ENCODE measurements around the gene ABCG1.

ABCG1 gene

DNA sequence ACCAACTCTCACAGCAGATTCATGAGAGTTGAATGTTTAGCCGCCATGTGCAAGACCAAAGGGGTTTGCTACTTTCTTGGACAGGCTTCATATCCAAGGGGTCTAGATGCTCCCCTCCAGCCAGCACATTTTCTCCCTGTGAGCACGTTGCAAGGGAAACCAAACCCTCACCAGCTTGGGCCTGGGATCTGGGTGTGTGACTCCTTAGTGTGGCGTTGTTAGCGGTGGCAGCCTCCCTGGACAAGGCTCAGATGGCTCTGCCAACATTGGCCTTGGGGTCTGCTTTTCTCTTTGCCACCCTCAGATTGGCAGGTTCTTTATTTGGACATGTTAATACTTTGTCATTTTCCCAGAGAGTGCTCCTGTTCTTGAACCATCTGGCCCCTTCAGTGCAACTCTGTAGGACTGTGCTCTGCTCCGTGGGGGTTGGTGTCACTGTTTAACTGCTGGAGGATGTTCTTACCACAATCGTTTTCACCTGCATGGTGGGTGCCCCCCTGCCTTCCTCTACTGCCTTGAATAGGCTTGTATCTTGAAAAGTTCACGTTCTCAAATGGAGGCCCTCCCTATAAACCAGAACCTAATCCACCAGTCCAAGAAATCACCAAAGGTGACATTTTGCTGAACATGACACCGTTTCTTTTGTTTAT lies 13.4 kb downstream of the ABCG1 start:
- DNase-seq (ENCODE audit: low read depth): no peak

DNA sequence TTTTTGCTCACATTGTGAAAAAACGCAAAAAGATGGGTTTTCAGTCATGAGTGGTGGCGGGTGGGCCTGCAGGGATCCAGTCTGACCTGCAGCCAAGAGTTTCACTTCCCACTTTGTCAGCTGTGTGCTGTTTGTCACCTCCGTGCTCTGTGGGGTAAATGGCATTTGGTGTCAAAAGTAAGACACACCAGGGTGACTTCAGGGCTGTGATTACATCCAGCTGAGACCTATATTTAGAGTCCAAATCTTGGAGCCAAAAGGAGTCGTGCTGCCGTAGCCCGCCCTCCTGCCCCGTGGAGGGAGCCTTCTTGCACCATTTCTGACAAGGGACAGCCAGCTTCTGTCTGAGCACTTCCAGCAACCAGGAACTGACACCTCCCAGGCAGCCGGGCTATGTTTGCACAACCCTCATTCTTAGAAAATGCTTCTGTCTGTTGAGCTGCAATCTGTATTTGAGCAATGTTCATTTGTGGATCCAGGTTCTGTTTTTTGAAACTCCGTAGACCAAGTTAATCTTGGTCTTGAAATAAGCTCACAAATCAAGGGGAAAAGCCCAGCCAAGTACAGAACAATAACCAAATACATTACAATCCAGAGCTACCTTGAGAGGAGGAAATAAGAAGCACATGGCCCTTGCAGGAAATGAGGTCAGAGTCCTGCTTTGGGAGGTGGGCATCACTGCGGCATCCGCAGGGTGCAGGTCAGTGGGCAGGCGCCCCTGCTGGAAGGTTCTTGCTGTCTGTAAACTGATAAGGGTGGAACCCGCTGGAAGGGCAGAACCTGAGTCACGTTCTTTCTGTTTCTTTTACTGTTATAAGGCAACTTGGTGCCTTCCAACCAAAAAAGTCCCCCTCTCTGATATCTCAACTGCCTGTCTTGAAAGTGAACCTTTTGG lies 14.4 kb downstream of the ABCG1 start:
- peak; percentile 52 for DNase-seq (ENCODE audit: low read depth)

DNA sequence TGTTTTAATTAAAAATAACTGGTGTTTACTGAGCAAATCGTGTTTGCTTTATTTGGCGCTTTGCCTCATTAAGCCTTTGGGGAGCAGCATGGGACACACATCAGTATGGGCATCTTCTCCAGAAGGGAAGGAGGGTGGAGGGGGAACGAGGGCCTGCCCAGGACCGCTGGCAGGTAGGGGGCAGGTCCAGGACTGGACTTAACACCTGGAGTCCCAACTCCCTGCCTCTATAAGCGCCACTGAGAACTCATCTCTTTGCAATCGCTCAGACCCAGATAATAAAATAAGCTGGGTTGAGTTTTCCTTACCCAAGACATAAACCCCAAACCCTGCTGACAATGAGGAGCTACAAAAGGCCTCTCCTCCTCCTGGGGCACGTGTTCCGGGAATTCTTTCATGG lies 15.1 kb downstream of the ABCG1 start:
- no peak for DNase-seq (ENCODE audit: low read depth)

DNA sequence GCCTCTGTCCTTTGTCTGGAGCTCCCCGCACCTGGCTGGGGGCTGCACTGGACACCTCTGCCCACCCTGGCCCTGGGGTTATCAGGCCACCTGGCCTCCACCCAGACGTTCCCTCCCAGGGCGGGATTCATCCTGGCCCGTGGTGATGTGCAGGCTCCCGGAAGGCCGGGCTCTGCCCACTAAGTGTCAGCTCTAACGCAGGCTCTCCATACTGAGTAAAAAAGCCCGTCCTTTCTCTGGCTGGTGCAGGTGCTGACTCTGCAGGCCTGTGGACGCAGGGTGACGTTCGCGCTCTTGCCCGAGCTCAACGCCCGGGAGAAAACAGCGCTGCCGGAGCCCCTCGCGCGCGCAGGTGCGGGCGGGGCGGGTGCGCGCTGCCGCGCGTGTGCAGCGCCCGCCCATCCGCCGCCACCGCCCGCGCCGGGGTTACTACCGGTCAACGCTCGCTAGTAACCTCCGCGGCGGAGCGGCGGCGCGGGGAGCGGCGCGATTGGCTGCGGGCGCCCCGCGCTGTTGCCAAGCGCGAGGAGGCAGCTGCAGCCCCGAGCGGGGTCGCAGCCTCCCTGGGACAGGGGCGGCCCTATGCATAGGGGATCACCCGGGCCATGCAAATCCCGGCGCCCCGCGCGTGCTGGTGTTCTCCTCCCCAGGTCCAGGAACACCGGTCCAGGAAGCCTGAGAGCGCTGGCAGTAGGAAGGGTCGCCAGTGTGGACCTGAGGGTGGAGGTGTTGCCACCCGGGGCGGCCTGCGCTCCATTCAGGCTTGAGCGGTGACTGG lies 15.7 kb downstream of the ABCG1 start:
- peak; percentile 49 for DNase-seq (ENCODE audit: low read depth)

DNA sequence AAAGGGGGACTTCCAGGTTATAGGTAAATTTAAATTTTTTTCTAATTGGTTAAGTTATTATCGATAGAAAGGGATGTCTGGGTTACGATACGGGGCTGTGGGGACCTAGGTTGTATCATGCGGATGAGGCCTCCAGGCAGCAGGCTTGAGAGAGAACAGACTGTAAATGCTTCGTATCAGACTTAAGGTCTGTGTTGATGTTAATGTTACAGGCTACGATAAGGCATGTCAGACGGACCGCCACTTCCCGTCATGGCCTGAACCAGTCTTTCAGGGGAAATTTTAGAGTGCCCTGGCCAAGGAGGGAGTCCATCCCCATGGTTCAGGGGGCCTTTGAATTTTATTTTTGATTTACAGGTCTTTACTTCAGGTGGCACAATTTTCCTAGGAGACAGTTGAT lies 16.7 kb downstream of the ABCG1 start:
- no peak for DNase-seq (ENCODE audit: low read depth)

GRCh38 chr21:42236014-42236413 lies 17.1 kb downstream of the ABCG1 start:
- DNase-seq (ENCODE audit: low read depth): no peak

GRCh38 chr21:42236693-42237092 lies 17.8 kb downstream of the ABCG1 start:
- no peak for DNase-seq (ENCODE audit: low read depth)

GRCh38 chr21:42237161-42237560 lies 18.2 kb downstream of the ABCG1 start:
- no peak for DNase-seq (ENCODE audit: low read depth)

DNA sequence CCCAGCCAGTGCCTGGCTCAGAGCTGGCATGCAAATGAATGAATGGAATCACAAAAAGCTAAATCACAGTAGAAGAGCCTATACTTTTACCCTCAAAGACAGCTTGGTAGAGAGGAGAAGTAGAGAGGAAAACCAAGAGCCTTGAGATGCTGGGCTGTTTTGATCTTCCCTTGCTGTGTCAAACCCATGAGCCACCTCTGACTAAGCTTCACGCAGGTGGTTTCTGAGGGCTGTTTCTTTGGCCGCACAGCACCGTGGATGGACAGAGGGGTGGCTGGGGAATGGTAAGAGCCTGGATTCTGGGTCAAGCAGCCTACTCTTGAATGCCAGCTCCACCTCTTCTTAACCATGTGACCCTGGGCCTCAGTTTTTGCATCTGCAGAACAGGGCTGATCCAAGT lies 18.6 kb downstream of the ABCG1 start:
- DNase-seq (ENCODE audit: low read depth): no peak

GRCh38 chr21:42238185-42238934 lies 19.4 kb downstream of the ABCG1 start:
- DNase-seq (ENCODE audit: low read depth): no peak

DNA sequence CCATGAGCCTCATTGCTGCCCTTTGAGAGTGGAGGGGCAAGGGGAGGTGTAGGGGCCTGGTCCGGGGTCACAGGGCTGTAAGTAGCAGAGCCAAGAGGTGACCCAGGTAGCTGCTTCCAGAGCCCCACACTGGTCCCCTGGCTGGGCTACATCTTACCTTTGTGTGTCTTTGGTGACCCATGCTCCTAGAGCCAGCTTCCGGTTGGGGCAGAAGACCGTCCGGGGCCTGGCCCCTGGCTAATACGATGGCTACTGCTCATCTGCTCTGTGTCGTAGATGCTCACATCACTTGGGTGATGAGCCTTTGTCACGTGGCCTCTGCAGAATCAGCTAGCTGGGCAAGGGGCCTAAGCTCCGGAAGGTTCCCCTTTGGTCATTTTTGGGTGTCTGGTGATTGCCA lies 20.6 kb downstream of the ABCG1 start:
- no peak for DNase-seq (ENCODE audit: low read depth)

DNA sequence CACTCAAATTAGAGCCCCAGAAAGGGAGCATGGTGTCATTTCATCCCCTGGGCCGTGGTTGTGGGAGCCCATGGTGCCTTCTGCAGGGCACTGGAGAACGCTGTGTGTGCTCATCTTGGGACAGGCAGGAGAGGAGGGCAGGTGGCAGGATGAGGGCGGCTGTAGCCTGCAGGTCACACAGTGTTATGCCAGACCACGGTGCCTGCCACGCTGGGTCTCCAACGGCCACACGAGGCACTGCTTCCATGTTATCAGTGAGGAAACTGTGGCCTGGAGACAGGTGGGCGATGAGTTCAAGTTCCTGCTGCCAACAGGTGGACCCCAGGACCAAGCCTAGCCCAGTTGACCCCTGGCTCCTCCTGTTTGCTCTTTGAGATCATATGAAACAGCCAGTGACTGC lies 21.0 kb downstream of the ABCG1 start:
- no peak for DNase-seq (ENCODE audit: low read depth)

- DNase-seq (ENCODE audit: low read depth): no peak
Measured at GRCh38 chr21:42242611-42243010, 23.7 kb downstream of the ABCG1 start.

- no peak for DNase-seq (ENCODE audit: low read depth)
Measured at GRCh38 chr21:42243026-42243425, 24.1 kb downstream of the ABCG1 start.

DNA sequence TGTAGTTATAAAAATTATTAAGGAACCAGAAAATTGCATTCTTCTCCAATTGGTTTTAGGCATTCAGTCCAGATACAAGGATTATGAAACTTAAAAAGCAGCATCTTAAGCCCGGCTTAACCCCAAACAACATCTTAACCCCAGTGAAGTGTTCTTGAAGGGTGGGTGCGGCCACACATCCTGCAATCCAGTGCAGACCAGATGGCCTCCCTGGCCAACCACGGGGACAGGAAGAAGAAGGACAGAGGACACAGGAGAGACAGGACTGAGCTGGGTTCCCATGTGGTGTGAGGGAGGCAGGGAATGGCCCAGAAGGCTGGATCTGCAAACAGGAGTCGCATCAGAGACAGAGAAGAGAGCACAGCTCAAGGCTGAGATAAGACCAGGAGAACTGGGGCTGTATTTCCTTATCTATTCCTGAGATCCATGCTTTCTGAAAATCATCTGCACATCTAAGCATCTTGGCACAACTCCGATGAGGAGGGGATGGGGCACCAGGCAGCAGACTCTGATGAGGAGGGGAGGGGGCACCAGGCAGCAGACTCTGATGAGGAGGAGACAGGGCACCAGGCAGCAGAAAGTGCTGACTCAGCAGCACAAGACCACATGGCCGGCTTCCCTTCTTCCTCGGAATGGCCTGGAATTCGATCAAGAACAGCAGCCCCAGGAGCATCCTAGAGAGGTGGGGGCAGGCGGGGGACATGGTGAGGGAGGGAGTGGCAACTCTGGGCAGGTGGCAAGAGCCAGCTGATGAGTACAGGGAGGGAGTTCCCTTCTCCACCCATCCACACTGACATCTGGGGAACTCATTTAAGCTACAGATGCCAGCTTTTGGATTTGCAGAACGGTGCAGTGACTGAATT lies 26.6 kb downstream of the ABCG1 start:
- no peak for DNase-seq (ENCODE audit: low read depth)

DNA sequence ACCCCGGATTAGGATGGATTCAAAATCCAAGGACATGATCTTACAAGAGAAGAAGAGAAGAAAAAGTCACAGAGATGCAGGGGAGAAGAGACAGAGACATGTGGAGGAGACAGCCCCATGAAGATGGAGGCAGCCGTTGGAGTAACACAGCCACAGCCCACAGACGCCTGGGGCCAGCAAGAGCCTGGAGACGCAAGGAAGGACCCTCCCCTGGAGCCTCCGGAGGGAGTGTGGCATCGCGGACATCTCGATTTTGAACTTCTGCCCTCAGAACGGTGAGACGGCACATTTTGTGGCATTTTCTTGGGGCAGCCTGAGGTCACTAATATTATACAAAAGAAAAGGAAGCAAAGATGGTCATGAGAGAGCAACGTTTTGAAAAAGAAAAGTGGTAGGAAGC lies 28.8 kb downstream of the ABCG1 start:
- no peak for DNase-seq (ENCODE audit: low read depth)

- DNase-seq (ENCODE audit: low read depth): no peak
Measured at GRCh38 chr21:42248241-42248640, 29.3 kb downstream of the ABCG1 start.

DNA sequence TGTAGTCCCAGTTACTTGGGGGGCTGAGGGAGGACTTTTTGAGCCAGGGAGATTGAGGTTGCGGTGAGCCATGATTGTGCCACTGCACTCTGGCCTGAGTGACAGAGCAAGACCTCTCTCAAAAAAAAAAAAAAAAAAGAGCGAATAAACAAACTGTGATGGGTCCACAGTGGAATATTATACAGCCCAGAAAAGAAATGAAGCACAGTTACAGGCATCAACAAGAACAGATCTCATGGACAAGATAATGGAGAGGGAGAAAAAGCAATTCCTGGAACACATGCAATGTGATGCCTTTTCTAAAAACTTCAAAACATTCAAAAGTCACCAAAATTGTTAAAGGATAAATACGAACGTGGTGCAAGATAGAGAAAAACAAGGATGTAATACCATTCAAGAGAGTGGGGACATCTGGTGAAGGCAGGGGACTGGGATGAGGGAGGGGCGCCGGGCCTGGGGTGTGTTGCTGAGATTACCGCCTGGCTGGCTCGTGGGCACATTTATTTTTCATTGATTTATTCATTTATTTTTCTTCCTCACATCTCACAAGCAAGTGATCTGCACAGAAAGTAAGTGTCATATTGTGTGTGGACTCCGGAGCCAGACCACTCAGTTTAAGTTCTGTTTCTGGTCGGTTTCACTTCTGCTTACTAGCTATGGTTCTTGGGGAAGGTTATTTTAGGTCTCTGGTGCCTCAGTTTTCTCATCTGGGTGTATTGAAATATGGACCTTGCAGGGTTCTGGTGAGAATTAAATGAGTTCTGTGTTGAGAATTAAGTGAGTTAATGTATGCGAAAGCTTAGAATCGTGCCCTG lies 30.1 kb downstream of the ABCG1 start:
- DNase-seq (ENCODE audit: low read depth): no peak

DNA sequence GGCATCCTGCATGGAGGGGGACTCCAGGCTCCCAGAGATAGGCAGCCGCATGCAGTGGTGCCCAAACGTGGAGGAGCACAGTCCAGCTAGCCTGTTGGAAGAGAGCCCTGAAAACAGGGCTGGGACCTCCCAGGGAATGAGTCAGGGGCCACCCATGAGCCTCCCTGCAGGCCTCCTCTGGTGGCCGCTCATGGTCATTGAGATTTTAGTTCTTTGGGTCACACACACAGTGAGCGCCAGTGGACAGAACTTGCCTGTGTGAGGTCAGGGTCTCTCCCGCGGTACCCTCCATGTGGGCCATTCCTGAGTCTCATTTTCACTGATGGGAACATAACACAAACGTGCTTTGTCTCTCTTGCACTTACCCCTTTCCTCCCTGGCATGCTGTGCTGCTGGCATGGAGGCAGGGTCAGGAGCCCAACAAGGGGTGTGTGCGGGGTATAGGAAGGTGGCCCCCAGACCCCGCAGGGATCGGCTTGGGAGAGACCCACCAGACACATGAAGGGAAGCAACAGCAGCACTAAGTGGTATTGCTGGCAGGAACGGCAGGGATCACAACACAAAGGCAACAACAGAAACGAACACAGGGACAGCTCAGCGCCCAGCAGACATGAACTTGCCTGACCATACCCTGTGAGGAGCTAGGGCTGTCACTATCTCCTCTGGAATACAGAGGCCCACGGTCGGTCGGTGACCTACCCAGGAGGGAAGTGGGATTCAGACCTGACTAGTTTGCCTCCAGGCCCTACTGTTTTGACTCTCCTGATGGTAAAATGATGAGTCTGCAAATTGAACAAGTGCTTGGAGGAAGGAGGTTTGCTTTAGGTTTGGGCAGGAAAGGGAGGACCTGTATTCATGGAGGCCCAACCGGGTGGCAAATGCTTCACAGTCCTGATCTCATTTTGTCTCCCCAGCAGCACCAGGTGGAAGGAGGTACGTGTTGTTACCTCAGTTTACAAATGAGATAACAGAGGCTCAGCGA lies 31.8 kb downstream of the ABCG1 start:
- DNase-seq (ENCODE audit: low read depth): no peak
